Activated gamma-delta T cell treated with anti-CD3 and anti-CD28 coated beads, Interleukin-2, amount 50 U/mL, for 16 hours (primary cell): ENCODE results near the gene PIEZO2.
"Not testable (repeated sequence)": the region's sequence is repeated elsewhere in the genome, so short reads cannot be mapped to it uniquely, and the experiment has no call there.

Experiments used
- DNase-seq: peaks from one replicate; pipeline ENCODE4 v3.0.0-alpha.2; 2020; ENCODE audit warnings: low read depth

The PIEZO2 gene

DNA sequence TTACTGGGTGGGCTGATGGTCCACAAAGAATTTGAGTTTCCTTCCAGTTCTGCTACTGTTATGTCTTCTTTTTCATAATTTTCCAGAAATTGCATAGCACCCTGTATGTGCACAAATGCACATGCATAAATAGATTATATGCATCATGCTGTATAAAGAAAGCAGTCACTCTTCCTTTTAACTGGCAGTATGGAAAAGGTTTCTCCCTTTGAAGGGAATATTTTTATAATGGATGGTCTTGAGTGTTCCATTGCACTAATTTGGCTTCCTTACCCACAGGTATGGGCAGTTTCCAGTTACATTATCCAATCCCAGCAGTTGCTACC is 469.1 kb downstream of the PIEZO2 start:
- no peak for DNase-seq

DNA sequence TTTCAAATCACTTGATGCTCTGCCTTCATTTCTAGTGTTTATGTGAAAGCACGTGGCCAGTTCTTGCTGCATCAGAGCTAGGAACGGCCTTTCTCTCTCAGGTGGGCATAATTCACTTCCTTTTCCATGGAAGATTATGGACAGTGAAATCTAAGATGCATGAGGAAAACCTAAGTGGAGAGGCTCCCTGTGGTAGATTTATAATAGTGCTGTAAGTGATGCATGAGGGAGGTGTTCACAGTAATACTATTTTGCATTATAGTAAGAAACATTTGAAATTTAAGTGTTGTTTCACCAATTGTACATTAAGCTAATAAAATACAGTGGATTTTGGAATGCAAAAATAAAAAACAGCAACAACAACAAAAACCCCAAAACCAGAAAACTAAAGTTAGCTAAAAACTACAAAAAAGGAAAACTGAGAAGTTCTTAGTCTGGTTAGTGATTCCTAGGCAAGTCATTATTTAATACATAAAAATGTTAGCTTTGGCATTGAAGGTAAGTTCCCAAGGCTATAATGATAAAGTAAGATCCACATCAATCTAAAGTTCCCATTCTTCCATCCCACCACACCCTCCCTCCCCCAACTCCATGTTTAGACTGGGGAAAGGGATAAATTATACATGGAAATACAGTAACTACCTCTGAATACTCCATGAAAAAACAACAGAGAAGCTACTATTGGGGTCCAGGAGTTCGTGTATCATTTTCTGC is 469.7 kb downstream of the PIEZO2 start:
- no peak for DNase-seq

DNA sequence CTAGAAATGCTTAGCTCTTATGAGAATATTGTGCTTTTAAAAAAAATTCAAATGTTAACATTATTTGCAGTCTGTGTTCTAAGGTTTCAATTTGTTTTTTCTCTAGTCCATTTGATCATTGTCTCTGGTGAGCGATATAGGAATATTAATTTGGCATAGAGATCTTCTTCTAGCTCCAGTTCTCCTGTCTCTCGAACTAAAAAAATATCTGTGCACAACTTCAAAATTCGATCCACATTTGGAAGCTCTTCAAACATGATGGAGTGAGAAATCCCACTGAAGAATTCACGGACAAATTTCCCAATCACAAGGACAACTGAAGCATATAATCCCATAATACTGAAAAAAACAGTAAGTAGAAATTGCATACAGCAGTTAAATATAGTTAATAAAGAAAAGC is 477.9 kb downstream of the PIEZO2 start:
- no peak for DNase-seq

DNA sequence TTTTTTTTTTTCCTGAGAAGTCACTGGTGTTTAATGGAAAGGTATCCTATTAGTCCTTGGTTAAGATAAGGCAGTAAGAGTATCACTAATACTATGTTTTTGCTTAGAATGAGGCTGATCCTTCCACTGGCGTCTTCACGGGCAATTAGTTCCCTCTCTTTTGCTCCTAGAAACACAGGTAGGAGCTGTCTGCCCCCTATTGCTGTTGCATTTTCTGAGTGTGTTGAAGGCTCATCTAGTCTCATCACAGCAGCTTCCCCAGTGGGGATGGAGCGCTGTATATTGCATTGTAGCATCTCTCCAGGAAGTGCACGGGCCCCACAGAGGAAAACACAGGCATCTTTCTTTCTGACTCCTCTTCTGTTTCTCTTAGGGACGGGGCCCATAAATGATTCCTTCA is 478.5 kb downstream of the PIEZO2 start:
- no peak for DNase-seq

DNA sequence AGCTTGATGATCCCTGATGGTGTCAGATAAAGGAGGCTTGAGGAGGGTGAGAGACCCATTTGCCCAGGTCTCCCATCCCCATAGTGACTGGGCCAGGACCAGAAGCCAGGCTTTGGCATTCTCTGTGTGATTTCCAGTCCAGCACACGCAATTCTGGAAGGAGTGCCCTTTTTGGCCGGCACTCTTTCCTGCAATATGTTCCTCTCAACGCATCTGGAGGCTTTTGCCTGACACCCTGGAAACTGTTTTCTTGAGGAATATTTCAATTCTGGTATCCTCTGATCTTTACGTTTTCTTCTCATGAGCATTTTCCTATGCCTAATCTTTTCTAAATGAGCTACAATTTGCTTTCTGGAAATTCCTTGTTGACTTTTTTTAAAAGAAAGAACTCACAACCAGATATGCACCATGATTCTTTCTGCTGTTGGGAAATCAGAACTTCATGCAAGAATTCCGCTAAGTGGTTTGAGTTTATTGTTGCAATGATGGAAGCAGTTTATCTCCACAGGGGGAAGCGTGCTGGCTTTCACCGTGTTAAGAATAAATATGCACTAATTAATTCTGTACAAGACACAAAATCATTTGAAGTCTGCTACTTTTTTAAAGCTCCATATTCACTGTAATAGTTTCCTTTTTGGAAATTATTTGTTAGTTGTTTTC is 479.8 kb downstream of the PIEZO2 start:
- no peak for DNase-seq

DNA sequence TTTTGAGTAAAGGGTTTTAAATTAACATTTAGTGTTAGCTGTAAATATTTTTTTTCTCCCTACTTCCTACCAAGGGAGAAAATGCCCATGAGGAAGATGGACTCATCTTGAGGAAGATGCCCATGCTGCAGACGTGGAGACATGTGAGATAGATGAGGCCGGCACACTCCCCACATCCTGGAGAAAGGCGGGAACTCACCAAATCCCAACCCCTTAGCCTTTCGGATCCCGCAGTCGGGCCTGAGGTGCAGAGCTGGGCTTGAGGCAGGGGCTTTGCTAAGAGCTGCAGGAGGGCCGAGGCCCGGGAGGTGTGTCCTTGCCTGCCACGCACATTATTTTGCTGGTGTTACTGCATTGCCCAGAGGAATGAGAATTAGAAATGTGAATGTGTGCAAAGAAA is 485.6 kb downstream of the PIEZO2 start:
- DNase-seq, result no peak

DNA sequence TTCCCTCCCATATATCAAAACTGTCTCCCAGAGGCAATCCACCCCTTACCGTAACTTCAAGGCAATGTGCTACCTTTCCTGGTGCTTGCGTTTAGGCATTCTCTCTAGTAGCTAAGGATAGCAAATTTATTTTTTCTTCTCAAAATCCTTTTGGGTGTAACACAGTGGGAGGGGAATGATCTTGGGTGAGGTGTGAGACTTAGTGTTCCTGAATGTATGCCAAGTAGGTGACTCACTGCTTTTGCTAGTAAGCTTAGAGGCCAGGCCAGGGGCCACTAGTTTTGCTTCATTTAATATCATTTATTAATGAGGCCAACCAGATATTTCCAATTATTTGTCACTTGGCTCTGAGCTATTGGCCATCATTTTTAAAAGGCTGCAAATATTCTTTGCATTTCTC is 488.1 kb downstream of the PIEZO2 start:
- no peak for DNase-seq

DNA sequence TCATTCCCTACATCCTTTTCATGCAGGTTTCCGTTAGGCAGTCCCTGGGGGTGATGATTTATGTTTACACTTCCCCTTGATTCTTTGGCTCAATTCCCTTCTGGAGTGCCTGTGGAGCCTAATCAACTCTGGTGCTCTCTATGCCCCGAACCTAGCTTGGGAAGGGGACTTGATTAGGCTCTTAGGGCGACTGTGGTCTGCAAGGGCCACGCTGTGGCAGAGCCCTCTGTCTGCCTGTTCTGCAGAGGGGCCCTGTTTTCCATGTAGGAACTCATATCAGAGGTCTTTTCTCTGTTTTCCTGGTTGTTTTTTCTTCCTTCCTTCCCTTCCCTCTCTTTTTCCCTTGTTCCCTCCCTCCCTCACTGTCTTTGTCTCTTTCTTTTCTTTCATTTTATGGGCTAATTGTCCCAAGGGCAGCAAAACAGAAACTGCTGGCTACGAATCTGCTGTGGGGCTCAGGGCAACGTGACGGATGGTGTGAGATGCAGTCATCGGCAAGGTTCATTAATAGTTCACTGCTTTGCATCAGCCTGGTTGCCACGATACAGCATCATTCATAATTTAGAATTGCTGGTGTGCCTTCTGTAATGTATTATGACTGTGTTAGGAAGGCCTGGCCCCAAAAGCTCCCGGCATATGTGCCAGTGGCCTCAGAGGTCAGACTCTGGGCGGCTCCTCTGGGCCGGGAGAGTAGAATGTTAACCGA is 489.0 kb downstream of the PIEZO2 start:
- DNase-seq, result no peak

DNA sequence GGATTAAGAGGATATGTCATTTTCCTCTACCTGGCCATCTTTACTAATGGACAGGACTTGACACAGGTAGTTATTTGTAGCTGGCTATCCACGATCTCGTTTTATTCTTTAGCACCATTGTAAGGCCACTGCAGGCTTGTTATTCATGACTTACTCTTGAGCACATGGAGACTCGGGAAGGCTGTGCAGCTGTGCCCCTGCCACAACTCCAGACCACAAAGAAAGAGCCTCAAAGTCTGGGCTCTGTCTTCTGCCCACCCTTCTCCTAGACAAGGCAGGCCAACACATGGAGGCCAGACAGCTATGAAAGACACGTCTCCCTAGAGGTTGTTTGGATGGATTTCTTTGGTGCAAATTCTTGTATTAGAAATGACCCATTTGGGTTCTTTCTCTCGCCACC is 489.8 kb downstream of the PIEZO2 start:
- no peak for DNase-seq

DNA sequence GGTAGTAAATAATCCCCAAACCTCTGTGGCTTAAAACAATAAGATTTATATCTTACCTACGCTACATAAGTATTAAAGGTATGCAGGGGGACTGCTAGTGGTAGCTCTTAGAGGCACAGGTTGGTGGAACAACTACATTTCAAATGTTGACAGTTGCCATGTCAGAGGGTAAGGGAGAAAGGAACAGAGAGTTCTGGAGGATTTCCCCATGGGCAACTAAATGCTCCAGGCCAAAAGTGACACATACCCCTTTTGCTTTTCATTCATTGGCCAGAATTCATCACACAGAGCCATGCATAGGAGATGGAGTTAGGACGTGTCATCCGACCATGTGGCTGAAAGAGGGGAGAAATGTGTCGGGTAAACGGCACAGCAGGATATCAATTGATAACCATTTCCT is 490.4 kb downstream of the PIEZO2 start:
- no peak for DNase-seq

DNA sequence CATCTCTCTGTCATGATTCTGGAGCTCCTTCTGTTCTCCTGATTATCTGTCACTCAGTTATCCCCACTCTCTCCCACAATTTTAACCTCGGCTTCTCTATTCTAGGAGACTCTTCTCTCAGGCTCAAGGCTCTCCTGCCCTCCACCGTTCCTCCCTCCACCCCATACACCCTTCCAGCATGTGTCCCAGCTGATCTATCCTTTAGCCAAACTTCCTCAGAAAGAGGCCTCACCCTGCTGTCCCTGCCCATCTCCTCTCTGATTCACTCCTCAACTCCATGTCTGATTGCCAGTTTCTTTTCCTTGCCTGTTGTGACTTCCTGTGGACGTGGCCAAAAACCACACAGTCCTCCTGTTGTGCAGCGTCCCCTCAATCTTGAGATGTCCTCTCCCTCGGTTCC is 505.4 kb downstream of the PIEZO2 start:
- DNase-seq, result not testable (repeated sequence)

DNA sequence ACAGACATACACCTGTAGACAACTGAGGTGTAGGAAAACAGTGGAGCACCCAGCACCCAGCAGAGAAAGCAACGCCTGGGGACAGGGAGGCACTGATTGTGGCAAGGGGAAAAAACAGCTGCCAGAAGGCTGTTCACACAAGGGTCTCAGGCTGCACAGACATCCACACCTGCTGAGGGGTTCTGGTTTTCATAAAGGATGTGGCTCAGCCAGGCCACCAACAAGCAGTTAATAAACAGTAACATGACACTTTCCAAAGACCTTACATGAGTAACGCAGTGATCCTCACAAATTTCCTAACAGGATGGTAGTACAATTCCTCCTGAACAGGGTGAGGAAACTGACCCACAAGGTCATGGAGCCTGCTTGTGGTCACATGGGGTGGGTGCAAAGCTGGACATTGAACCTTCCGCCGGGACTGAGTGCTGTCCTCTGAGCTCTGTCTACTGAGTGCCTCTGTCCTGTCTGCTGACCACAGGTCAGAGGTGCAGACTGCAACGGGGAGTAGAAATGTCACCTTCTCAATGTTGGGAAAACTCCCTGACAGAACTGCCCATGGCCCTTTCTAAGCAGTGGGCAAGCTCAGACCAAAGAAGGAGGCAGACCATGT is 506.3 kb downstream of the PIEZO2 start:
- DNase-seq, result not testable (repeated sequence)

DNA sequence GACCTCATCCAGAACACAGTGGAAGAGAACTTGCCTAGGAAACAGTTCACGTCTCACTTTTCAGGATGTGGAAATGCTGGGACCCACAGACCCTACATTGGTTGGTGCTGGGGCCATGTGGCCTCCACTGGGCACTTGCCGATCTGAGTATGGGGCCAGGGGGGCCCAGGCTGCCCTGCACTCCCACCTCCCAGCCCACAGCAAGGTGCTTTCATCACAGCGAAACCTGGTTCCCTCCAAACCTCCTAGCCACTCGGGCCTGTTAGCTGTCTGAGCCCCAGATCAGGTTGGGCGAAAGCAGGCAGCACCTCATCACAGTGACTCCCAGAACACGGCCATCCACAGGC is 510.9 kb downstream of the PIEZO2 start:
- DNase-seq, result not testable (repeated sequence)

DNA sequence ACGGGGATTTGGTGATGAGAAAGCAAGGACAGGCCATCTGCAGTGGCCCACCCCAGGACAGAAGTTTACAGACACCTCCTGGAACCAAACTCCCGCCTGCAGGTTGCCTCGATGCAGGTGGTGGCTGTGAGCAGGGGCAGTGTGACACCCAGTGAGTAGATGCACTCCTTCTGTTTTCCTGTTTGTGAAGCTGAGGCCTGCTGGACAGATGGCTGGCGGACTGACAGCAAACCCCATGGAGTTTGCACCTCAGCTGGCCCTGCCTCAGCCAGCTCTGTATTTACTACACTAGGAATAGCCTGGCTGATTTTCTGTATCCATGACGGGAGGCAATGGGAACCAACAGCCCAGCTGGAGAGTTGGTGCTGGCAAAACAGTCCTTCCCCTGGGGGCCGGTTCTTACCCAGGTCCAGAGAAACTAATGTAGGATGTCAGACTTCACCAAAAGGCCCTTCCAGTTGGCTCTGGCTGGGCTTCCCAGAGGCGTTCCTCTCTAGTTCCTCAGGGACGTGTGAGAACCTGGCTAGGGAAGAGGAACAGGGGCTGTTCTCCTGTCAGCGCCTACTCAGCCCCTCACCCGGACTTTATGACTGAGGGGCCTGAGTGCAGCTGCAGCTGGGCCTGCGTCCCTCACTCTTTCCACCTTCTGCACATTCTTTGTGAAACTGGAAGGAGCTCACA is 511.4 kb downstream of the PIEZO2 start:
- DNase-seq, result not testable (repeated sequence)

DNA sequence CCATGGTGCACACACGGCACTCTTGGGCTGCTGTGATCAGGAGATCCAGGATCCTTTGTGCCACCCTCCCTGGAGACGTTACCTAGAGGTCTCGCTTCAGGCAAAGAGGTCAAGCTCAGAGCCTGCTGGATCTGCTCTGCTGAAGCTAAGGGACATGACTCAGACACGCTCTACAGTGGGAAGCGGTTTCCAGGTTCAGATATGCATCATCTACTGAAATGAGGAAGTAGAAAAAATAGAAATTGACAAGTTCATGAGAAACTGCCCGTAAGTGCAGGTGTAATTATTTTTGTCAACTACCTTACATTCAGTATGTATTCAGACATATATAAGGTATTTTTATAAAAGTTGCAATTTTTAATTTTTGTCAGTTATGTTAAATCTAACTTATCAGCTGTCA is 520.3 kb downstream of the PIEZO2 start:
- DNase-seq, result not testable (repeated sequence)

DNA sequence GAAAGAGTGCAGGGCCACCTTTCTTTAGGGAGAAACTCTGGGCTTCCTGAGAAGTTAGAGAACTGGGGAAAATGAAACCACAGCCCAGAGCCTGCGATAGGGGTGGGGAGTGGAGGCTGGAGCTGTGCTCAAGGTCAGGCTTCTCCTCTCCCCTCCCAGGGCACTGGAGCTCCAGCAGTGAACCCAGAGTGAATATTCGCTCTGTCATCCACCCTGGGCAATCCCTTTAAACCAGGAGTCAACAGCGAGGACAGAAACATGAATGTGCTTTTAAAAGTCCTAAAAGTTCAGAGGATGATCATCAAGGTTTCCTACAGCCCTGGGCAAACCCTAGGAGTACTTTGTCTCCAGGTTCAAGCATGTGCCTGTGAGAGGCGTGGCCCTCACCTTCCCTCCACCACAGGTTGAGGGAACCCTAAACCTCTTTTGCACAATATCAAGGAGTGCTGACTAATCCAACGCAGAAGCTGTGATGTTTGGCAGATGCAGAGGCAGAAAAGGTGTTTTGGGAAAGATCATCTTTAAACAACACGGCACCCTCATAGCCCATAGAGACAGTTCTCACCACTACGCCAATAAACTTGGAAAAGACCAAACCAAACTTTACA is 522.7 kb downstream of the PIEZO2 start:
- not testable (repeated sequence) for DNase-seq

DNA sequence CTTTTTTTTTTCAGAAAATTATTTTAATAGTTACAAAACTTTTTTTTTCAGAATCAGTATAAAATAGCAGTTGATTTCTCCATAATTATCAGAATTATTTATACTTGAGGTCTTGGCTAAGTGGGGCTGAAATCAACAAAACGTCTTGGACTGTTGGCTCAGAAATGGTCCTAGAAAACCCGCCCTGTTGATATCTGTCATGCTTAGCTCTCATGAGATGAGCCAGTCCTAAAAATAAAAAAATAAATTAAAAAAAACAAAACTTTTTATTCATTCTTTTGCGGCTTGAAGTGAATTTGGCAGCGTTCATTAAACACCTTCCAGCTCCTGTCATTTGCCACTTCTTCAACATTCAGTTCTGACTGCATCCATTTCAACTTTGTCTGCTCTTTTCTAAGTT is 525.8 kb downstream of the PIEZO2 start:
- DNase-seq, result not testable (repeated sequence)

DNA sequence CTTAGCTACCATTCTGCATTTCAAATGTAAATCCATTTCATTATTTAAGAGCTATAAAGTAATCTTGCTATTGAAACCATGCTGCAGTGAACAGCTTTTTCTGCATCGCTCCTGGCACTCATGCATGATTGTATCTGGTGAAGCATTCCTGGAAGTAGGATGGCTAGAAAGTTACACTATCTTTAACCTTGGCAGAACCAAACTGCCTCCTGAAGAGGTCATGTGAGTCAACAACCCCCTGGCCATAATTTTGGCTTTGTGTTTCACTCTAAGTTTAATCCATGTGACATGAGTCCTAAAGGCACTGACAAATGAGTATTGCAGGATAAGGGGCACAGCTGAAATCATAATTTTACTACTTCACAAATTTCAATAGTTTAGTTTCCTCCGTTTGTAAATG is 526.4 kb downstream of the PIEZO2 start:
- DNase-seq, result not testable (repeated sequence)

DNA sequence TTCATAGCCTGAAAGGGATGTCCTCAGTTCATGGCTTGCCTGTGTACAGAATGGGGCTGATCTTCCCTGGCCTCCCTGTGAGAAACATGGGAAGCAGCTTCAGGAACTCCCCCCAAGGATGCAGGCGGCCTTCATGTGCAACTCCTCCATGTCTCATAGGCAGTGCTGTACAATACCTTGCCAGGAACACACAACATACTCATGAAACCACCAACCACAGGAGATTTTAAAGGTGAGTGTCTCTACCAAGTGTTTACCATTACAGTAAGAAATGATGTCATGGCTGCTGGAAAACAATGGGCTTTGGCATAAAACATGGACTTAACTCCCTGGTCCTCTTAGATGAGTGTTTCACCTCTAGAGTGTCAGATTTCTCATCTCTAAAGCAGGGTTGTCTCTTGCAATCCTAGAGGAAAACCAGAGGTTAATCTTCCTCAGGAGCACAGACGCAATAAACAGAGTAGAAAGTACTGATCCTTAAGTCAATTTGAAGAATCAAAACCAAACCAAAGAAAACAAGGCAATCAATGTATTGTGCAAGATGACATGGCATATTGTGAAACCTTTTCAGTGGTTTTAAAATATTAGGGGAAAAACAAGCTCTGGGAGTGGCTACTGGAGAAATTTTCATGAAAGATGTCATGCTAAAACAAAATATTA is 528.6 kb downstream of the PIEZO2 start:
- not testable (repeated sequence) for DNase-seq
